ENCODE measurements around the gene BTBD6.

Gene BTBD6

GRCh38 chr14:105211086-105211757 lies 37.1 kb upstream of the BTBD6 start:
- no peak for DNase-seq (ENCODE audit: low spot score)

- no peak for DNase-seq (ENCODE audit: low spot score)
Measured at GRCh38 chr14:105211758-105212089, 36.6 kb upstream of the BTBD6 start.

GRCh38 chr14:105212541-105213300 lies 35.6 kb upstream of the BTBD6 start:
- no peak for DNase-seq (ENCODE audit: low spot score)

GRCh38 chr14:105213361-105213760 lies 35.0 kb upstream of the BTBD6 start:
- no peak for DNase-seq (ENCODE audit: low spot score)

DNA sequence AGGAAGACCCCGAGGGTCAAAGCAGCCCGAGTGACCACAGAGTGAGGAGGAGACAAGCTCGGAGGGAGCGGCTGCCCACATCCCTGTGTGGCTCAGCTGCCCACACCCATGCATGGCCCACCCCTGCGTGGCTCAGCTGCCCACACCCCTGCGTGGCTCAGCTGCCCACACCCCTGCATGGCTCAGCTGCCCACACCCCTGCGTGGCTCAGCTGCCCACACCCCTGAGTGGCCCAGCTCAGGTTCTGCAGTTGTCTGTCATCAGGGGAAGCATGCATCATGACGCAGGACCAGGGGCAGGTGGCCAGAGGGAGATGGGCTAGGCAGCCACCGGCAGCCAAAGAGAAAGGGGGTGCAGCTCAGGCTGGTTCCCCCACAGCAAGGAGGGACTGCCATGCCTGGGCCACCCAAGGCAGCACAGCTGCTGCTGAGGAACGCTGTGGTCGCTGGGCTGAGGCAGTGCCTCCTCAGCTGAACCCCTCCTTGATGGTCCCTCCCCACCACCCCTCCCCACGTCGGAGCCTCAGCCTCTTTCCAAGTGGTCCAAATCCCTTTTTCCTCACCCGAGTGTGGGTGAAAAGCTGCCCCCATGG lies 33.9 kb upstream of the BTBD6 start:
- no peak for DNase-seq (ENCODE audit: low spot score)

DNA sequence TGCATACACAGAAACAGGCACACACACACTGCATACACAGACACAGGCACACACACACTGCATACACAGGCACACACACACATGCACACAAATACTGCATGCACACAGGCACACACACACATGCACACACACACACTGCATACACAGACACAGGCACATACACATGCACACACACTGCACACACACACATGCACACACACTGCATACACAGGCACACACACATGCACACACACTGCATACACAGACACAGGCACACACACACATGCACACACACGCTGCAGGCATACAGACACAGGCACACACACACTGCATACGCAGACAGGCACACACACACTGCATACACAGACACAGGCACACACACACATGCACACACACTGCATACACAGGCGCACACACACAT lies 32.7 kb upstream of the BTBD6 start:
- DNase-seq (ENCODE audit: low spot score): no peak

DNA sequence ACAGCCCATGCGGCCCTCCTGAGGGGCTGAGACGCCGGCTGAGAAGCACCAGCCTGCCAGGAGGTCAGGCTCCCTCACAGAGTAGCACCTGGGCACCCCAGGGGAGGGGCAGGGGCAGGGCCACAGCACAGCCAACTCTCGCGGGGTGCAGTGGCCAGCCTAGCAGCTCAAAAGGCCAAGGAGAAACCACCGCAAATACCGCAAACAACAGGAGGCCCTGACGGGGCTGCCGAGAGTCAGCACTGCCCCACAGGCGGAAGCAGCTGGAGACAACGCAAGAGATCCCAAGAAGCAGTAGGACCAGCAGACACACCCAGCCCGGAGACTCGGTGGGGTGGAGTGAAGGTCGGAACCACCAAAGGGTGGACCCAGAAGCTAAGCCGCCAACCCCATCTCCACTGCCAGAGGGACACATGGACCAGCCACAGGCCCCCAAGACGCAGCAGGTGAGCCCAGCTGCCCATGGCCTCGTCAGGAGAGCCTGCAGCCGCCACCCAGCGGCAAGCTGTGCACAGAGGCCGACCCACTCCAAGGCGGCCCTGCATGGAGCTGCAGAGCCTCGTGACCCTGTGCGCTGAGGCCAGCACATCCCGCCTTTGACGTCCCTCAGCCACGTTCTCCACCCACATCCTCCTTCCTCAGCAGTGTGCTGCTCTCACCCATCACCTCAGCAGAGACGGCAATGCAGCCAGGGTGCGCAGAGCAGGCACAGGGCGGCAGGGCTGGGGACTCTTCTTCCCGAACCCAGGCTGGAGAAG lies 31.7 kb upstream of the BTBD6 start:
- DNase-seq (ENCODE audit: low spot score): no peak

DNA sequence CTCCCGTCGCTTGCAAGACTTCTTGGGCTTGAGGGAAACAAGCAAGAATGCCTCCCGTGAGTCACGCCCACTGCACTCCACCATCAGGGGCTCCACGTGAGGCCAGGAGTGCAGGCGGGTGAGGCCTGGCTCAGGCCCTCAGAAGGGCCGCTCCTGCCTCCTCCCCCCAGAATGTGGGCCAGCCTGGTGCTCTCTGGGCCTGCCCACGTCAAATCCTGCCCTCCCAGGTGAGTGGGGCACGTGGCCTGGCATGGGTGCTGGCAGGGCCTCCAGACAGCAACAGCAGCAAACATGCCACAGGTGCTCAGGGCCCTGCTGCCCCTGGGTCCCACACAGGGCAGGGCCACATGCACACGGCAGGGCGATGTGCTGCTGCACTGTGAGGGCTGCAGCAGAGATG lies 30.6 kb upstream of the BTBD6 start:
- no peak for DNase-seq (ENCODE audit: low spot score)

DNA sequence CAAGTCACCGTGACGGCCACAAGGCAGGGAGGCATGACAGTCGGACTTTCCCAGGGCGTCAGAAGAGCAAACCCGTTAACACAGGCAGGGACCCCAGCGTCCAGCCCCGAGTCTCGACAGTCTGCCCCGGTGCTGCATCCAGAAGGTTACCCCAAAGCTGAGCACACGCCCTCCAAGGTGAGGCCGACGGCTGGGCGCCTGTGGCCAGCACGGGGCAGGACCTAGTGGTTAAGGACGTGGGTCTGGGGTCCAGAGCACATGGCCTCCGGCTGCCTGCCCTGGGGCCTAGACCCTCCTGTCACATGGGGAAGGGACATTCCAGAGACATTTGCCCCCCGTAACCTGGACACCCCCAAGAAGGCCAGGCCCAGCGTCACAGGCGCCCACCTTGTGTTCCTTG lies 29.7 kb upstream of the BTBD6 start:
- DNase-seq (ENCODE audit: low spot score): no peak

- no peak for DNase-seq (ENCODE audit: low spot score)
Measured at GRCh38 chr14:105219043-105219612, 29.2 kb upstream of the BTBD6 start.

DNA sequence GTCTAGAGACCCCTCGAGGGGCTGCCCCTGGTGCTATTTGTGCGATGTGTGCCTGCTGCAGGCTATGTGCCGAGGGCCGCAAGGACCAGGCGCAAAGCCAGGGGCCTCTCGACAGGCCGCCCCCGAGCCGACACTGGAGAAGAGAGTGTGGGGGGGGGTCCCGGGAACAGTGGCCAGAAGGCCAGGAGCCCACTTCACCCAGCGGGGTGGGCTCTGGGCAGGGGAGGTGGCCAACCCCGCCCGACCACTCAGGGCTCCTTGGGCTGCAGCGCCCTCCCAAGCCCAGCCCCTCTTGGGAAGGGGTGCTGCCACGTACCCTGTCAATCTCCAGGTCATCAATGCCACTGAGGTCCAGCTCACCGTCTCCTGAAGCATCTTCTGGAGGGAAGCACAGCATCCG lies 28.6 kb upstream of the BTBD6 start:
- DNase-seq (ENCODE audit: low spot score): no peak

GRCh38 chr14:105220699-105221597 lies 27.4 kb upstream of the BTBD6 start:
- no peak for DNase-seq (ENCODE audit: low spot score)

GRCh38 chr14:105221598-105222178 lies 26.6 kb upstream of the BTBD6 start:
- no peak for DNase-seq (ENCODE audit: low spot score)

DNA sequence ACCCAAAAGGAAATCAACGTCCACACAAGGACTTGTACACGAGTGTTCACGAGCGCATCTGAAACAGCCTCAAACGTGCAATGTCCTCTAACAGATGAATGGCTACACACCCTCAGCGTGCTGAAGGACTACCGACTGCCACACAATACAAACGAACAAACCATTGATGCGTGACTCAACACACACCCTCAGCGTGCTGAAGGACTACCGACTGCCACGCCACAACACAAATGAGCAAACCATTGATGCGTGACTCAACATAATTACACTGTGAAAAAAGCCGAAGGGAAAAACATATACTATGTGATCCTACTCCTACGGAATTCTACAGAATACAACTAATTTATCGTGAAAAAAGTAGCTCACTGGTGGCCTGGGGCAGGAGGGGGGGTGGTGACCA lies 25.1 kb upstream of the BTBD6 start:
- no peak for DNase-seq (ENCODE audit: low spot score)

- DNase-seq (ENCODE audit: low spot score): no peak
Measured at GRCh38 chr14:105223770-105224544, 24.4 kb upstream of the BTBD6 start.

DNA sequence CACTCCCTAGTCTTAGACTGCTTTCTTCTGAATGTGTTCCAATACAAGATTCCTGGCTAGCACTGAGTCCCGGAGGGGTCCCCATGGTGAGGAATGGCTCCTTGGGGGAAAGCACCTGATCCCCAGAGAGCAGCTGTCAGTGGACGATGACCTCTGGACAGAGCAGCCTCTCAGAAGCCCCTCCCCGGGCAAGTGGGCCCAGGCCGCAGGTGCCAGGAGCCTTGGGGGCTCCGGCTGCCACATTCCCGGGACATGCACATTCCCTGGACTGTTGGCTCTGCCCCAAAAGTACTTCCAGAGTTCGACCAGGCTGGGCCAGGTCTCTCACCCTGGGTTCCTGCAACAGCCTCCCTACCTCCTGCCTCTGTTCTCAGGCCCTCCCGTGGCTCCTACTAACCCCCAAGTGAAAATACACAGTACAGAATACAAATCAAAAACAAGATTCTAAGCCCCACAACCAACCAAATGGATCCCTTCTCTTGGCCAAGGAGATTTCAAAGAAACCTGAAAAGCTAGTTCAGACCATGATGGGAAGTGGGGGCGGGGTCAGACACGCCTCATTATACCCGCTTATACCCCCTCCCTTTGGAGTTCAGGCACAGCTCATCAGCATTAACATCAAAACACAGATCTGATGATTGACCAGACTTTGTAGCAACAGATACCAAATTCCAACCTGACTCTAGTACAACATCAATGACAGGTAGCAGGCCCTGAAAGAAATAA lies 23.3 kb upstream of the BTBD6 start:
- no peak for DNase-seq (ENCODE audit: low spot score)

DNA sequence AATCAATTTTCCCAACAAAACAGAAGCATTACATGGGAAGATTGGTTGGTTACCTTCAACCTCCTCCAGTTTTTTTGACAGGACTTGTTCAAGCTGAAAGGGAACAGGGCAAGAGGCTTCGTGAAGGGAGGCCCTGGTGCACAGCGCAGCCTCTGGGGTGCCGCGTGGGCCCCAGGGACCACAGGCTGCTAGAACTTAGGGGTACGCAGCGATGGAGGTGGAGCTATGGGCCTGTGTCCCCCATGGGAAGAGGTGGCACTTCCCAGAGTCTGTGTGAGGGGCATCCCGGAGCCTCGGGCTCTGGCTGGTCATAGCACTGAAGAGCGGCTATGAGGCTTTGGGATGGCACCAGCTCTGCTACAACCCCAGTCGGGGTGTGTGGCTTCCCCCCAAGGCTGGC lies 22.1 kb upstream of the BTBD6 start:
- no peak for DNase-seq (ENCODE audit: low spot score)

DNA sequence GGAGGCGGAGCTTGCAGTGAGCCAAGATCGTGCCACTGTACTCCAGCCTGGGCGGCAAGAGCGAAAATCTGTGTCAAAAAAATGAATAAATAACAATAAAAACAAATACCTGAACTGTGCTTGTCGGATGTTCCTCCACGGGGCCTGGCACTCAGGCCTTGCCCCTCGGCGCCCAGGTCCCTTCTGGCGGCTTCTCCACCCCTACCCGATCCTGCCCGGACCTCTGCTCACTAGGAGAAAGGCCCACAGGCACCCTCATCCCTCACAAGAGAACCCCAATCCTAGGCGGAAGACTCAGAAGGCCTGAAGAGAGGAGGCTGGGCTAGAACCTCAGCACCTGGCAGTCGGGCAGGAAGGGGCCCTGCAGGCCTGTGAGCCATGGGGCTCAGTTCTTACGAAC lies 21.0 kb upstream of the BTBD6 start:
- DNase-seq (ENCODE audit: low spot score): no peak

- DNase-seq (ENCODE audit: low spot score): no peak
Measured at GRCh38 chr14:105228562-105228961, 19.8 kb upstream of the BTBD6 start.
